Fibroblast of peridontal ligament (primary cell): ENCODE measurements around the gene MRPS17.

Source experiments
- DNase-seq: peaks from one replicate; pipeline ENCODE4 v3.0.0-alpha.2; 2010; ENCODE audit errors: extremely low read depth

The MRPS17 gene

GRCh38 chr7:55970978-55971377 is 19.3 kb downstream of the MRPS17 start:
- no peak for DNase-seq

GRCh38 chr7:55973747-55974250 is 22.1 kb downstream of the MRPS17 start:
- DNase-seq: no peak

GRCh38 chr7:55975988-55976633 is 24.4 kb downstream of the MRPS17 start:
- DNase-seq: no peak

DNA sequence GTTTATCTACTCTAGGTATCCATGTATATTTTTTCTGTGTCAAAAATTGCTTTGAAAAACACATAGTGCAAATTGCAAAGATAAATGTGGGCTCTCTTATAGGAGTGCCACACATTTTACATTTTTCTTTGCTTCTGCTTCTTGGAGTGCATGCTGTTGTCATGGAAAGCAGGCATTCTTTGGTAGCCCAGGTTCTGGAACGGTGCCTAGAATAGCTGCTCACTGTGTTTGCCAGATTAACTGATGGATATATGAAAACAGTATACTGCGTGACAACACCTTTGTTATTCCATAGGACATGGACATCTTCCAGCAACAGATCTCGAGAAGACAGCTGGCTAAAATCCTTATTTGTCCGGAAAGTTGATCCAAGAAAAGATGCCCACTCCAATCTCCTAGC is 26.2 kb downstream of the MRPS17 start:
- peak; percentile 46 for DNase-seq

GRCh38 chr7:55980266-55980665 is 28.6 kb downstream of the MRPS17 start:
- no peak for DNase-seq

GRCh38 chr7:55983537-55983936 is 31.9 kb downstream of the MRPS17 start:
- DNase-seq: no peak

GRCh38 chr7:55992346-55992745 is 40.7 kb downstream of the MRPS17 start:
- no peak for DNase-seq

DNA sequence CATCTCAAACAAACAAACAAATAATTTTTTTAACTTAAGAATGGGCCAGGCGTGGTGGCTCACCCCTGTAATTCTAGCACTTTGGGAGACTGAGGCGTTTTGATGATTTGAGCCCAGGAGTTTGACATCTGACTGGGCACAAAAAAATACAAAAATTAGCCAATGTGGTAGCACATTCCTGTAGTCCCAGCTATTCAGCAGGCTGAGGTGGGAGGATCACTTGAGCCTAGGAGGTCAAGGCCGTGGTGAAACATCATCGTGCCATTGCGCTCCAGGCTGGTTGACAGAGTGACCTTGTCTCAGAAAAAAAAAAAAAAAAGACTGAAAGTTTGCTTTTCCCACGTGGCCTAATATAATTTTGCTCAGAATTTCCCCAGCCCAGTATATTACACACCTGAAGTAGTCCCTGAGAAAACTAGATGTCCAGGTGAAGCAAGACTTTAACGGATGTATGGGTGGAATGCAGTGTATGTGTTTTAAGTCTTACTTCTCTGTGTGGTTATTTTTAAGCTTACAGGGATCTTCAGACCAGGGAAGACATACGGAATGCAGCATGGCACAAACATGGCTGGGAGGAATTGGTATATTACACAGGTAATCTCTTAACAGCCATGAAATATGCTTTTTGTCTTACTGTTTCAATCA is 45.3 kb downstream of the MRPS17 start:
- DNase-seq: no peak

DNA sequence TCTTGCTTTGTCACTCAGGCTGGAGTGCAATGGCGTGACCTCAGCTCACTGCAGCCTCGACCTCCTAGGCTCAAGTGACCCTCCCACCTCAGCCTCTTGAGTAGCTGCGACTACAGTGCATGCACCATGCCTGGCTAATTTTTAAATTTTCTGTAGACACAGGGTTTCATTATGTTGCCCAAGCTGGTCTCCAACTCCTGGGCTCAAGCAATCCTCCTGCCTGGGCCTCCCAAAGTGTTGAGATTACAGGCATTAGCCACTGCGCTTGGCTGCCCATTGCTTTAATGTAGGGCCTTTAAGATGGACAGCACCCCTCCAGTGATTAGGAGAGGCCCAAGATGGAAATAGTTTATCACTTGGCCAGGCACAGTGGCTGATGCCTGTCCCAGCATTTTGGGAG is 52.1 kb downstream of the MRPS17 start:
- no peak for DNase-seq
